BE2C (cell line): ENCODE results near the gene KCNH1.
A peak's percentile ranks its signal among the peaks of the same experiment; 100 is the strongest.

Source experiments
- DNase-seq: peaks from one replicate; pipeline ENCODE4 v3.0.0-alpha.2; 2020
- H3K27me3 ChIP-seq: fragments of 250-450 bp; sonication (Bioruptor Pico); 2 replicates; pipeline ENCODE4 v1.5.1; 2020; ENCODE audit warnings: mild to moderate bottlenecking
- H3K36me3 ChIP-seq: fragments of 250-450 bp; sonication (Bioruptor Pico); 2 replicates; pipeline ENCODE4 v1.5.1; 2020; ENCODE audit warnings: mild to moderate bottlenecking
- H3K4me1 ChIP-seq: fragments of 250-450 bp; sonication (Bioruptor Pico); 2 replicates; pipeline ENCODE4 v1.5.1; 2020
- H3K4me3 ChIP-seq: 2 replicates; pipeline ENCODE4 v1.5.1; 2011; ENCODE audit warnings: low read depth, low read length
- H3K9me3 ChIP-seq: fragments of 250-450 bp; sonication (Bioruptor Pico); 2 replicates; pipeline ENCODE4 v1.5.1; 2020
- TF ChIP-seq, protein P1 (sequence below): IDR thresholded peaks from 2 replicates; pipeline ENCODE4 v1.5.1; 2012; ENCODE audit warnings: mild to moderate bottlenecking, low read depth, low read length

Gene KCNH1

GRCh38 chr1:210800756-210801155, 333.2 kb downstream of the KCNH1 start:
- no peaks in the 10 kb centered on the region for H3K36me3 ChIP-seq
- no peaks in the 10 kb centered on the region for H3K27me3 ChIP-seq
- no peak for DNase-seq
- peaks cover 5% of the 10 kb centered on the region for H3K4me1 ChIP-seq
- no peak overlapping the region for H3K4me3 ChIP-seq
- TF ChIP-seq, protein P1, sequence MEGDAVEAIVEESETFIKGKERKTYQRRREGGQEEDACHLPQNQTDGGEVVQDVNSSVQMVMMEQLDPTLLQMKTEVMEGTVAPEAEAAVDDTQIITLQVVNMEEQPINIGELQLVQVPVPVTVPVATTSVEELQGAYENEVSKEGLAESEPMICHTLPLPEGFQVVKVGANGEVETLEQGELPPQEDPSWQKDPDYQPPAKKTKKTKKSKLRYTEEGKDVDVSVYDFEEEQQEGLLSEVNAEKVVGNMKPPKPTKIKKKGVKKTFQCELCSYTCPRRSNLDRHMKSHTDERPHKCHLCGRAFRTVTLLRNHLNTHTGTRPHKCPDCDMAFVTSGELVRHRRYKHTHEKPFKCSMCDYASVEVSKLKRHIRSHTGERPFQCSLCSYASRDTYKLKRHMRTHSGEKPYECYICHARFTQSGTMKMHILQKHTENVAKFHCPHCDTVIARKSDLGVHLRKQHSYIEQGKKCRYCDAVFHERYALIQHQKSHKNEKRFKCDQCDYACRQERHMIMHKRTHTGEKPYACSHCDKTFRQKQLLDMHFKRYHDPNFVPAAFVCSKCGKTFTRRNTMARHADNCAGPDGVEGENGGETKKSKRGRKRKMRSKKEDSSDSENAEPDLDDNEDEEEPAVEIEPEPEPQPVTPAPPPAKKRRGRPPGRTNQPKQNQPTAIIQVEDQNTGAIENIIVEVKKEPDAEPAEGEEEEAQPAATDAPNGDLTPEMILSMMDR, result no peak
- no peaks in the 10 kb centered on the region for H3K9me3 ChIP-seq

GRCh38 chr1:210800301-210800700, 333.6 kb downstream of the KCNH1 start:
- Histone ChIP-seq H3K9me3 (no peaks in the 10 kb centered on the region), H3K27me3 (no peaks in the 10 kb centered on the region), H3K4me1 (peaks cover 5% of the 10 kb centered on the region), H3K36me3 (no peaks in the 10 kb centered on the region), H3K4me3 (no peak overlapping the region)
- DNase-seq, result no peak
- TF ChIP-seq, protein P1, result no peak

DNA sequence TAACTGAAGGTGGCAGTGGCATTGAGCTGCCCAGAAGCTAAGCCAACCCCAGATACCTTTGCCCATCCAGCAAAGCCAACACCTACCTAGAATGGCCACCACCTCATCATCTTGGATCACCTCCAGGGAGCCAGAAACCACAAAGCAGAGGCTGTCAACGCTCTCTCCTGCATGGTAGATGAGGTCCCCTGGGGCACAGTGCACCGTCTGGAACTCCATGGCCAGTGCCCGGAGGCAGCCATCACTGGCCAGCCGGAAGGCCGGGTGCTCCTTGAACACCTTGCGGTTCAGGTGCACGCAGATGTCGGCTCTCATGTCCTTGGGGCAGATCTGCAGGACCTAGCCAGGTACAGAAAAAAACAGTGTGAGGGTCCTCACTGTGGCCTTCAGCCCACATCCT, 336.5 kb downstream of the KCNH1 start:
- Histone ChIP-seq H3K9me3 (no peaks in the 10 kb centered on the region), H3K4me3 (no peak overlapping the region), H3K27me3 (no peaks in the 10 kb centered on the region), H3K36me3 (no peaks in the 10 kb centered on the region), H3K4me1 (peaks cover 13% of the 10 kb centered on the region)
- TF ChIP-seq, protein P1, result no peak
- DNase-seq, result peak; percentile 78

DNA sequence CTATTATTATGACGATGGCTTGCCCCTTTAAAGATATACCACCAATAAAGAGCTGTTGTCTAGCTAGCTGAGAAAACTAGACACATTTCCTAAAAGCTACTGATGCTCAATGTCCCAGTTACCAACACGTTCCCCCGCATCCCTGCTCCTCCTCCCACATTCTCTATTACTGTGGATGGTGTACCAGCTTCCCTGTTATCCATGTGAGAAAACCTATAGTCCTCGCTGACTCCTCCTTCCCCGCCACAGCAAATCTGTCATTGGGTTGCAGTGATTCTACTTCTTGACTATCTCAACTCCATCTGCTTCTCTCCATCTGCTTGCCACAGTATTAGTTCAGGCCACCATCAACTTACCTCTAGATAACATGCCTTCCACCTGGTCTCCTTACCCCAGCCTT, 337.5 kb downstream of the KCNH1 start:
- no peaks in the 10 kb centered on the region for H3K27me3 ChIP-seq
- H3K4me1 ChIP-seq, result peaks cover 18% of the 10 kb centered on the region
- DNase-seq, result no peak
- TF ChIP-seq, protein P1, result no peak
- no peaks in the 10 kb centered on the region for H3K36me3 ChIP-seq
- no peak overlapping the region for H3K4me3 ChIP-seq
- H3K9me3 ChIP-seq, result no peaks in the 10 kb centered on the region

- TF ChIP-seq, protein P1, result no peak
- H3K4me3 ChIP-seq, result no peak overlapping the region
- no peaks in the 10 kb centered on the region for H3K27me3 ChIP-seq
- H3K36me3 ChIP-seq, result no peaks in the 10 kb centered on the region
- H3K9me3 ChIP-seq, result no peaks in the 10 kb centered on the region
- peaks cover 18% of the 10 kb centered on the region for H3K4me1 ChIP-seq
- no peak for DNase-seq
Measured at GRCh38 chr1:210794445-210794844, 339.5 kb downstream of the KCNH1 start.

GRCh38 chr1:210792250-210793102, 341.5 kb downstream of the KCNH1 start:
- Histone ChIP-seq H3K4me3 (no peak overlapping the region), H3K27me3 (no peaks in the 10 kb centered on the region), H3K4me1 (peaks cover 22% of the 10 kb centered on the region), H3K9me3 (no peaks in the 10 kb centered on the region), H3K36me3 (no peaks in the 10 kb centered on the region)
- DNase-seq, result peak; percentile 18
- TF ChIP-seq, protein P1, result no peak
